ENCODE measurements around the gene BDKRB1. TPM values are rescaled to one million over a fixed set of nuclear protein-coding genes. Genes with fewer than 3 reads are reported as not detected.

BDKRB1 gene
- total RNA-seq, 1 experiment from 2014 or later = not detected

DNA sequence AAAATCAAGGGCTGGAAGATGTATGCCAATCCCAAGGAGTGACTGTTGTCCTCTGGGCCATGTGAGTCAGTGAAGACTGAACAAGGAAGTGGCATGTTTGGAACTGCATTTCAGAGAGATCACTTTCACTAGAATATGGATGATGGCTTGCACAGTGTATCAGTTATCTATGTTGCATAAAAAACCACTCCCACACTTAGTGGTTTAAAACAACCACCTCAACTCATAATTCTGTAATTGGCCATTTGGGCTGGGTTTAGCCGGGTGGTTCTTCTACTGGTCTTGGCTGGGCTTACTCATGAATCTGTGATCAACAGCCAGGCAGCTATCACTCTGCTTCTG is 15.4 kb downstream of the BDKRB1 start:
- peaks cover 16 to 22% of the 10 kb centered on the region in 2 experiments; a peak in 4 of 5 replicates for H3K9me3 Mint-ChIP-seq
- H4K91ac ChIP-seq (ENCODE audit: insufficient read length, low read depth, low read length) = no peak overlapping the region

More for the DNA sequence above, 15.4 kb downstream of the BDKRB1 start:
- Histone ChIP-seq H3K27ac (ENCODE audit: insufficient read length, low read depth, low read length) (no peak overlapping the region), H3K9ac (ENCODE audit: extremely low read depth, insufficient read length, low read length) (no peak overlapping the region), H3K4me1 (ENCODE audit: insufficient read depth, low read length) (no peaks in the 10 kb centered on the region), H3K14ac (ENCODE audit: insufficient read depth, low read length) (no peak overlapping the region), H4K5ac (ENCODE audit: insufficient read length, low read depth, low read length) (no peak overlapping the region), H3K4me2 (ENCODE audit: insufficient read depth, insufficient read length, low read length) (no peak overlapping the region), H3K23me2 (ENCODE audit: insufficient read length, low read depth, low read length, poor library complexity, severe bottlenecking) (no peaks in the 10 kb centered on the region), H3K18ac (ENCODE audit: insufficient read length, low read depth, low read length) (no peak overlapping the region), H2AFZ (ENCODE audit: low read length) (no peak overlapping the region), H2BK5ac (ENCODE audit: insufficient read length, low read length) (no peak overlapping the region), H4K8ac (replicated peaks; ENCODE audit: insufficient read length, low read depth, low read length) (no peak overlapping the region), H3T11ph (ENCODE audit: low read length) (no peak overlapping the region), H2BK15ac (ENCODE audit: low read depth, low read length) (no peak overlapping the region), H2BK20ac (ENCODE audit: low read depth, low read length, poor library complexity, severe bottlenecking) (no peak overlapping the region), H4K20me1 (ENCODE audit: control insufficient read depth, insufficient read depth, insufficient read length) (no peaks in the 10 kb centered on the region), H2AK5ac (ENCODE audit: insufficient read length, low read length) (no peak overlapping the region), H3K56ac (ENCODE audit: insufficient read length, low read depth, low read length) (no peak overlapping the region), H3K79me2 (ENCODE audit: insufficient read depth, low read length) (no peaks in the 10 kb centered on the region), H3K79me1 (ENCODE audit: insufficient read depth, low read depth, low read length, poor library complexity, severe bottlenecking) (no peaks in the 10 kb centered on the region), H2BK12ac (ENCODE audit: insufficient read length, low read depth, low read length) (no peak overlapping the region), H3K27me3 (ENCODE audit: insufficient read depth, low read length) (no peaks in the 10 kb centered on the region), H3K4ac (ENCODE audit: low read depth, low read length) (no peak overlapping the region), H3K23ac (ENCODE audit: insufficient read length, low read depth, low read length) (no peak overlapping the region), H3K9me3 (ENCODE audit: control insufficient read depth, low read depth, low read length) (no peaks in the 10 kb centered on the region), H2BK120ac (ENCODE audit: low read depth, low read length, poor library complexity, severe bottlenecking) (no peak overlapping the region)
- peaks cover 4 to 11% (median 4%) of the 10 kb centered on the region in 3 experiments; a peak in 3 of 7 replicates for H3K36me3 Mint-ChIP-seq (ENCODE audit: insufficient read depth in 1 of 3, low read depth in 3 of 3)
- H3K4me1 Mint-ChIP-seq = peaks cover 0 to 3% of the 10 kb centered on the region in 2 experiments; a peak in 2 of 4 replicates
- TF ChIP-seq CTCF (conservative IDR thresholded peaks at IDR 0.05) = no peak
- no peak for DNase-seq
- H3K27ac Mint-ChIP-seq = no peak overlapping the region
- H3K4me3 Mint-ChIP-seq = no peak overlapping the region
- H3K27me3 Mint-ChIP-seq (ENCODE audit: low read depth) = peaks cover 2% of the 10 kb centered on the region
- WGBS (ENCODE audit: extremely low coverage, insufficient read length, low lambda C conversion rate) = no CpG with 5 or more reads among the region's 1 CpG

Data from H9 (cell line).